GM12878 (cell line): Measurements from ENCODE around the gene DNAJC5. TPM values are rescaled to one million over a fixed set of nuclear protein-coding genes. Genes with fewer than 3 reads are reported as not detected.

Experiments used
- ATAC-seq: fragments of 200-7000 bp; cut with Tn5 transposase; 3 replicates; pipeline ENCODE4 v1.9.1; 2020; ENCODE audit warnings: mild to moderate bottlenecking, moderate library complexity
- BruUV-seq: library from RNA; stranded (reverse); fragments of 400-500 nt; replicated peaks from 2 replicates; lab custom pipeline; 2021; lab: Mats Ljungman, UMichigan
- CTCF ChIA-PET: fragments of 300-600 bp; sonication (Branson Sonifier 250); formaldehyde crosslinking; extraction: SDS; loops from one replicate; lab custom pipeline; 2021; ENCODE audit warnings: inconsistent platforms; lab: Yijun Ruan, JAX
- POLR2A ChIA-PET: fragments of 350-600 bp; formaldehyde crosslinking; extraction: SDS; loops from one replicate; lab custom pipeline; 2021; ENCODE audit warnings: inconsistent platforms; lab: Charles Lee
- RAD21 ChIA-PET: fragments of 300-600 bp; sonication (Branson Sonifier 250); formaldehyde crosslinking; loops from one replicate; lab custom pipeline; 2023; ENCODE audit warnings: antibody characterized with exemption; ENCODE audit not compliant: unreplicated experiment; lab: Charles Lee
- SMC1A ChIA-PET: fragments of 300-600 bp; sonication (Branson Sonifier 250); formaldehyde crosslinking; loops from one replicate; lab custom pipeline; 2023; ENCODE audit not compliant: unreplicated experiment, uncharacterized antibody; lab: Charles Lee
- DNase-seq: peaks from one replicate; pipeline ENCODE4 v3.0.0-alpha.2; 2011; ENCODE audit warnings: low read depth, low spot score
- FAIRE-seq: peaks from 3 replicates; lab custom pipeline; 2011; peaks lifted over from hg19 to GRCh38; lab: Jason Lieb, UNC
- H2AFZ ChIP-seq: 2 replicates; pipeline ENCODE4 v1.6.0; 2011; ENCODE audit warnings: low read depth, low read length, control low read depth; ENCODE audit not compliant: control insufficient read depth
- H3K27ac ChIP-seq: 2 replicates; pipeline ENCODE4 v1.5.1; 2011; ENCODE audit warnings: control low read depth; ENCODE audit not compliant: control insufficient read depth, insufficient read depth
- H3K27me3 ChIP-seq, 2 experiments: replicated peaks in 1 of 2; 2 replicates each; pipeline versions ENCODE4 v1.6.0 to v1.6.1; 2011; ENCODE audit warnings: low read length in 1 of 2; ENCODE audit not compliant: control insufficient read depth in 2 of 2, insufficient read depth in 2 of 2
- H3K36me3 ChIP-seq, 2 experiments: 2 replicates each; pipeline ENCODE4 v1.5.1; 2011; ENCODE audit warnings: low read length in 1 of 2; ENCODE audit not compliant: control insufficient read depth in 2 of 2, insufficient read depth in 2 of 2
- H3K4me1 ChIP-seq: 2 replicates; pipeline ENCODE4 v1.6.1; 2011; ENCODE audit warnings: mild to moderate bottlenecking, low read length, moderate library complexity, mixed read lengths; ENCODE audit not compliant: control insufficient read depth, insufficient read depth
- H3K4me2 ChIP-seq: 2 replicates; pipeline ENCODE4 v1.6.0; 2011; ENCODE audit warnings: control low read depth; ENCODE audit not compliant: control insufficient read depth, insufficient read depth
- H3K4me3 ChIP-seq: fragments of 200-600 bp; sonication (generic); 2 replicates; pipeline ENCODE4 v1.5.1; 2016
- H3K79me2 ChIP-seq: 2 replicates; pipeline ENCODE4 v1.6.0; 2011; ENCODE audit warnings: low read length; ENCODE audit not compliant: control insufficient read depth, insufficient read depth
- H3K9ac ChIP-seq: 2 replicates; pipeline ENCODE4 v1.8.0; 2011; ENCODE audit warnings: low read length, control low read depth, mixed read lengths; ENCODE audit not compliant: control insufficient read depth, insufficient read depth
- H3K9me3 ChIP-seq: replicated peaks from 3 replicates; pipeline ENCODE4 v1.5.1; 2011; ENCODE audit warnings: mild to moderate bottlenecking, low read length; ENCODE audit not compliant: control insufficient read depth, insufficient read depth
- H4K20me1 ChIP-seq: 2 replicates; pipeline ENCODE4 v1.6.0; 2011; ENCODE audit not compliant: control insufficient read depth, insufficient read depth
- MTA3 ChIP-seq: IDR thresholded peaks from 2 replicates; pipeline ENCODE4 v1.6.1; 2012; ENCODE audit warnings: low read length, inconsistent platforms, borderline replicate concordance
- NFYB ChIP-seq: IDR thresholded peaks from 2 replicates; pipeline ENCODE4 v1.6.1; 2011; ENCODE audit warnings: low read depth, mild to moderate bottlenecking, low read length, improper control_type of control experiment, moderate library complexity; ENCODE audit not compliant: insufficient read depth
- WGBS: methylation state at CpG from one replicate; pipeline ENCODE4 v1.1.6; 2016; ENCODE audit warnings: low lambda C conversion rate; ENCODE audit not compliant: insufficient replicate concordance, insufficient coverage; ENCODE audit errors: missing lambda C conversion rate; 5-methylcytosine and 5-hydroxymethylcytosine counted together
- in situ Hi-C: fragments of 300-500 bp; cut with MboI; formaldehyde crosslinking; loops from 9 replicates; pipeline ENCODE4 v1.14.3; 2018; ENCODE audit warnings: mixed read lengths
- intact Hi-C: fragments of 100-400 bp; cut with micrococcal nuclease; formaldehyde crosslinking; loops from one replicate; pipeline ENCODE4 v1.14.2; 2022; ENCODE audit not compliant: unreplicated experiment
- polyA plus RNA-seq, 11 experiments: library from polyadenylated mRNA; depleted of rRNA in 4 of 11; unstranded in 6 of 11; stranded (reverse) in 5 of 11; fragments of >200 nt; fragmentation: Nextera tagmentation in 4 of 11; fragmentation: Illumina TruSeq in 1 of 11; extraction: Ambion mirVana in 4 of 11; extraction: Trizol in 1 of 11; gene quantifications; 1 replicate in 1 of 11; 2 replicates in 10 of 11; pipeline versions ENCODE4 v1.2.1 to v1.2.3, GENCODE V29; 2011 to 2016; ENCODE audit warnings: inconsistent platforms in 2 of 11, missing spikeins in 2 of 11, low read depth in 1 of 11
- total RNA-seq, 4 experiments: library from RNA; depleted of rRNA in 3 of 4; stranded (reverse); fragments of >200 nt in 3 of 4; fragmentation: Illumina TruSeq in 1 of 4; extraction: Trizol in 1 of 4; gene quantifications; 2 replicates each; pipeline versions ENCODE4 v1.2.1 to v1.2.3, GENCODE V29; 2013 to 2021

DNAJC5 gene
- total and polyA plus RNA-seq, 10 of the 15 experiments (the other 5 are each of a cell fraction or from before 2014, with no cell fraction given), result 0.69 to 36.8 (median 17.0) TPM

DNA sequence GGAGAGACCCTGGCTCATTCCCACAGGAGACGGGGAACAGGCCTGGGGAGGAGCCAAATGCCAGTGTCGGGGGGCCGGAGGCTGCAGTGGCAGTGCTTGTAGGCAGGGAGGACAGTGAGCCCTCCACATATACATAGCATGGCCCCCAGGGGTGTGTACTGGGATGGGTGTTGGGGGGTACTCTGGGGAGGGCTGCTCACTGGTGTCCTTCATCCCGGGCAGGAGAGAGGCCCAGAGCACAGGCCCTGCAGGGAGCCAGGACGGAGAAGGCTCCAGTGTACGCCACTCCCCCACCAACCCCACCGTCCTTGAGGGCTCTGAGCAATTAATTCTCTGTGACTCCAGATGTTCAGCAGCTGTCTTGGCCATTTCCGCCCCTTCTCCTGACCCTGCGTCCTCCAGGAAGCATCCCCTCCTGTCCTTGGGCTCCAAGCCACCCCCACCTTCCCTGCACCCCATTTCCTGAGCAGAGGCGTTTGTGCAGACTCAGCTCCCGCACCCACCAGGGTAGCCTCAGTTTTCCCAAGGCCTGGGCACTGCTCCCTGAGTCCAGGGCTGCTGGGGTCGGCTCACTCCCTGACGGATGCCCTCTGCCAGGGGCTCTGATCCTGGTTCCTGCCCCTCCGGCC is 37.0 kb upstream of the DNAJC5 start:
- ChIA-PET POLR2A (interaction anchor here (1.0 kb wide), 1 partner anchor 72 kb away, joined by 5 read pairs; no protein-coding TSS in a partner anchor), CTCF (interaction anchor here (1.3 to 1.7 kb wide), 2 partner anchors 72 to 151 kb away, joined by 6 to 7 read pairs; partner anchors contain the start of genes ARFRP1 and ZGPAT), SMC1A (interaction anchor here (1.1 to 2.0 kb wide), 2 partner anchors 12 to 72 kb away, joined by 3 to 7 read pairs; no protein-coding TSS in a partner anchor), RAD21 (interaction anchor here (0.5 to 1.4 kb wide), 4 partner anchors 10 to 151 kb away, joined by 4 to 8 read pairs (median 5); partner anchors contain the start of genes ARFRP1 and ZGPAT)
- no peak overlapping the region for H3K4me3 ChIP-seq
- no peaks in the 10 kb centered on the region for H4K20me1 ChIP-seq
- H2AFZ ChIP-seq, result no peak overlapping the region
- ATAC-seq, result no peak
- no peak overlapping the region for H3K27ac ChIP-seq
- in situ Hi-C loops, result loop anchor here (5.0 kb wide), 1 partner anchor 151 kb away; the partner anchor contains the start of genes ARFRP1 and ZGPAT
- no peak overlapping the region for H3K9ac ChIP-seq
- BruUV-seq, result no TSS peak
- no peak overlapping the region for H3K4me2 ChIP-seq
- no peaks in the 10 kb centered on the region for H3K9me3 ChIP-seq
- no peaks in the 10 kb centered on the region for H3K79me2 ChIP-seq
- H3K36me3 ChIP-seq, result peaks cover 0 to 4% of the 10 kb centered on the region in 2 experiments; a peak in 3 of 4 replicates
- peaks cover 34% of the 10 kb centered on the region for H3K4me1 ChIP-seq
- 55% methylated on average over 14 of the region's 14 CpGs for WGBS
- no peaks in the 10 kb centered on the region for H3K27me3 ChIP-seq
- intact Hi-C loops, result no loop called here
- no peak for FAIRE-seq
- TF ChIP-seq NFYB, result no peak
- 0 out of 2 replicates have a peak, but pooled peaks have one; percentile 18 for TF ChIP-seq MTA3
- DNase-seq, result no peak
